ENCODE data around the gene TH.
A peak's percentile ranks its signal among the peaks of the same experiment; 100 is the strongest.

TH gene

GRCh38 chr11:2171591-2172003, at the start of gene TH:
TH (minus strand) TSS chr11:2171815; CDS start chr11:2171786, 29 bp downstream.
- no peak for DNase-seq

- DNase-seq = no peak
Observed at GRCh38 chr11:2221024-2221423, 49.4 kb upstream of the TH start.

- no peak for DNase-seq
Observed at GRCh38 chr11:2220173-2220771, 48.7 kb upstream of the TH start.

- DNase-seq = no peak
Observed at GRCh38 chr11:2219318-2220017, 47.9 kb upstream of the TH start.

GRCh38 chr11:2218031-2218633, 46.5 kb upstream of the TH start:
- no peak for DNase-seq

GRCh38 chr11:2217211-2218030, 45.8 kb upstream of the TH start:
- no peak for DNase-seq

GRCh38 chr11:2216400-2217064, 44.9 kb upstream of the TH start:
- DNase-seq = no peak

GRCh38 chr11:2215561-2216399, 44.2 kb upstream of the TH start:
- no peak for DNase-seq

- DNase-seq = no peak
Observed at GRCh38 chr11:2215230-2215560, 43.6 kb upstream of the TH start.

GRCh38 chr11:2214527-2215229, 43.1 kb upstream of the TH start:
- DNase-seq = no peak

GRCh38 chr11:2213890-2214526, 42.4 kb upstream of the TH start:
- DNase-seq = no peak

GRCh38 chr11:2213384-2213842, 41.8 kb upstream of the TH start:
- peak; percentile 47 for DNase-seq

GRCh38 chr11:2212411-2213251, 41.0 kb upstream of the TH start:
- DNase-seq = no peak

GRCh38 chr11:2211113-2211971, 39.7 kb upstream of the TH start:
- DNase-seq = no peak

GRCh38 chr11:2210366-2211112, 38.9 kb upstream of the TH start:
- DNase-seq = no peak

GRCh38 chr11:2209900-2210321, 38.3 kb upstream of the TH start:
- no peak for DNase-seq

GRCh38 chr11:2209370-2209801, 37.8 kb upstream of the TH start:
- no peak for DNase-seq

Measured in stimulated activated CD4-positive, alpha-beta T cell treated with anti-CD3 and anti-CD28 coated beads, Interleukin-15, amount 100 ng/mL, for 24 hours (primary cell).